Measurements from ENCODE around the gene PRKAA1.

Gene PRKAA1

GRCh38 chr5:40779561-40779960 lies 18.6 kb downstream of the PRKAA1 start:
- DNase-seq (ENCODE audit: low read depth), result no peak

- no peak for DNase-seq (ENCODE audit: low read depth)
These were observed 20.0 kb downstream of the PRKAA1 start for GRCh38 chr5:40778133-40778532.

DNA sequence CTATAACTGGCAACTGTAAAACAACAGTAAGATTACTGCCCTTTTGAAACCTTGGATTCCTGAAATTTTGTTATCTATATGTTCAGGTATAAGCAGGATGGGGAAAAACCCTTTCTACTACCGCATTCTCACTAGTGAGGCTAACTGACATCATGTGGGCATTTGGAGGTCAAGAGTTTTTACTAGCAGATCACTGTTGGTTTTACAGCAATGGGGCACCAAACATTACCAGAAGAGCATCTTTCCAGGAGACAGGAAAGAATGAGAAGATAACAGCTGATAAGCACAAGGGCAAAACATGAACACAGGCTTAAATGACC lies 21.6 kb downstream of the PRKAA1 start:
- DNase-seq (ENCODE audit: low read depth), result no peak

DNA sequence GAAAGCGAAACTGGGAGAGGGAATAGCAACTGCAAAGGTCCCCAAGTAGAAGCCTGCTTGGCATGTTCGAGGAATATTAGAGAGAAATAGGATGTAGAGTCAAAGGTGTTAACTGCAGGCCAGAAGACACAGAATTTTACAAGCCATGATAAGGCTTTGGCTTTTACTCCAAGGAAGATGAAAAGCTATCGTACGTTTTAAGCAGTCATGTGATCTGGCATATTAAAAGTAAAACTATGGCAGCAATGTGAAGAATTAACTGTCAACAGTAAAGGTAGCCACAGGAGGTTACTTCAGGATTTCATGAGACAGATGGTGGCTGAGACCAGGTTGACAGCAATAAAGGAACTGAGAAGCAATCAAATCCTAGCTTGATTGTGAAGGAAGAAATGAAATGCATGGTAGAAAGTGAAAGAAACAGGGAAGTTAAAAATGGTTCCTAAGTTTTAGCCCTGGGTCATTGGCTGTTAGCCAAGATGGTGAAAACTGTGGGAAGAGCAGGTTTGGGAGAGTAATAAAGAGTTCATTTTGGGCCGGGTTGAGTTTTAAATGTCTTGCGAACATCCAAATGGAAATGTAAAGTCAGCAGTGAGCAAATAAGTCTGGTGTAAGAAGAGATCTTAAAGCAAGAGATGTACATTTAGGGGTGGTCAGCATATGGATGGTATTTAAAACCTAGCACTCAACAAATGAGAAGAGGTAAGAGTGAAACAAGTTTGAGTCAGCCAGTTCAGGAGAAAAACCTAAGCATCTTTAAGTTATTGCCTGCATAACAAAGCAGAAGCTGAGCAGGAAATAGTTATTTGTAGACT lies 22.1 kb downstream of the PRKAA1 start:
- no peak for DNase-seq (ENCODE audit: low read depth)

DNA sequence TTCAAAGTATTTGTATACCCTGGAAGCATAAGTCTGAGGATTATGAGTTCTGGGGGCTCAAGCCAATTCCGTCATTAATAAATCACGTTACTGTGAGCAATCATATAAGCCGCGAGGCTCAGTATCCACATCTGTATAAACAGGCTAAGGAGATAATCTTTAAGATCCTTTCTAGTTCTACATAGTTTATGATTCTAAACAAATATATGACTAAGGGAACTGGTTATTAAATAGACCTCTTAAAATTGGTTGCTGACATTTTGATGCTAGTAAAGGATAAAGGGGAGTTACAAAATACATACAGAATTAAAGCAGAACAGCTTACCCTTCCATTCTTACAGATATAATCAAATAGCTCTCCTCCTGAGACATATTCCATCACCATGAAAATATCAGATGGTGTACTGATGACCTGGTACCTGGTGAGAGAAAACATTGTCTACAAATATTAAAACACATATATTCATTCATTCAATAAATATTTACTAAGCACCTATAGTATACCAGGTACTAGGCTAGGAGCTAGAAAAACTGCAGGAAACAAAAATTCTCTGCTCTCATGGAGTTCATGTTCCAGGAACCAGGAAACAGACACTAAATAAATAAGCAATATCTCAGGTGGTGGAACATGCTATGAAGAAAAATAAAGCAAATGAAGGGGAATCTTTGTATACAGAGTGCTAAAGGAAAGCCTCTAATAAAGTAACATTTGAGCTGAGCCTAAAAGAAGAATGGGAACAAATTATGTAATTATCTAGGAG lies 22.9 kb downstream of the PRKAA1 start:
- no peak for DNase-seq (ENCODE audit: low read depth)

DNA sequence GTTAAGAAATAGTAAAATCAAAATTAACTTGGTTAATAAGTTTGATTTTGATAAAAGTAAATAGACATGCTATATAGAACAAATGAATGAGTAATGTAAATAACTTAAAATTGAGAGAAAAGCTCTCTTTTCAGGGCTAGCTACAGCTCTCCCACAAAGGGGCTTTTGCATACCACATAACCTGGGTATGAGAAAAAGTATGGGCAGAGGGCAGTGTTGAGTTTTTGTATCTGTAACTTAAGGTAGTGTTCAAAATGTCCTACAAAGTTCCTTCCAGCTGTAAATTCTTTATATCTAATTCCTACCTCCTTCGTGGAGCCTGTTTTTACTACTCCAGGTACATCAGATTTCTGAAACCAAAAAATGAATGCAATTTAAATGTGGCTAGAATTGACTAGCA lies 23.6 kb downstream of the PRKAA1 start:
- no peak for DNase-seq (ENCODE audit: low read depth)

DNA sequence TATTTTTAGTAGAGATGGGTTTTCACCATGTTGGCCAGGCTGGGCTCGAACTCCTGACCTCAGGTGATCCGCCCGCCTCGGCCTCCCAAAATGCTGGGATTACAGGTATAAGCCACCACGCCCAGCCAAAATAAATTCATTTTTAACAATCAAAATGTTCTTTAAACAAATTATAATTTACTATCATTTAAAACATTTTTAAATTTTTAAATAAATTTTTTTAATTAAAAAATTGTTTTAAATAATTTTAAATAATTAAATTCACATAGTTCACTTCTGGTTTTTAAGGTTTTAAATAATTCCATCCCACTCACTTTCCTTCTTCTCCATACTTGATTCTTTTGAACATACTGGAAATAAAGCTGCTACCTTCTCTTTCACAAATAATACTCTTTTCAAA lies 27.4 kb downstream of the PRKAA1 start:
- DNase-seq (ENCODE audit: low read depth), result no peak

- DNase-seq (ENCODE audit: low read depth), result peak; percentile 6
These were observed 35.5 kb downstream of the PRKAA1 start for GRCh38 chr5:40762705-40763104.

GRCh38 chr5:40757400-40757799 lies 40.8 kb downstream of the PRKAA1 start:
- DNase-seq (ENCODE audit: low read depth), result no peak

GRCh38 chr5:40755407-40756365 lies 42.5 kb downstream of the PRKAA1 start, which contains the start of gene TTC33:
TSS of gene TTC33 (minus strand) at chr5:40755961. CDS start at chr5:40747018, 8,943 bp downstream.
- peak; percentile 92 for DNase-seq (ENCODE audit: low read depth)

- peak; percentile 76 for DNase-seq (ENCODE audit: low read depth)
These were observed 43.1 kb downstream of the PRKAA1 start for GRCh38 chr5:40755093-40755406.

- DNase-seq (ENCODE audit: low read depth), result peak; percentile 11
These were observed 43.6 kb downstream of the PRKAA1 start for GRCh38 chr5:40754381-40755092.

DNA sequence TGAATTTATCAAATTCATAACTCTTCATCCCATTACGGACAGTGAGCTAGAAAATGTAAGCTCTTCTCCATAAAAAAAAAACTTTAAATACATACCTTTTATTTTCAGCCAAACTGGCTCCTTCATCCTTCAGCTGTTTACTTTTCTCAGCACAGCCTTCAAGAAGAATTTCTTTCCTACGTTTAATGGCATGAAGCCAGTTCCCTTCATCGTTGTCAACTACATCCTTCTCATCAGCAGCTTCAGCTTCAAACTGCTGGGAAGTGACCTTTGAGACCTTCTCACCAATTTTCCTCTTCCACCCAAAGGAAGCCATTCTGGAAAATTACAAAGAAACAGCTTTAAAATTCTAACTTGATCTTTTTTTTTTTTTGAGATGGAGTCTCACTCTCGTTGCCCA lies 51.5 kb downstream of the PRKAA1 start:
- no peak for DNase-seq (ENCODE audit: low read depth)

- DNase-seq (ENCODE audit: low read depth), result no peak
These were observed 54.4 kb downstream of the PRKAA1 start for GRCh38 chr5:40743771-40744170.

DNA sequence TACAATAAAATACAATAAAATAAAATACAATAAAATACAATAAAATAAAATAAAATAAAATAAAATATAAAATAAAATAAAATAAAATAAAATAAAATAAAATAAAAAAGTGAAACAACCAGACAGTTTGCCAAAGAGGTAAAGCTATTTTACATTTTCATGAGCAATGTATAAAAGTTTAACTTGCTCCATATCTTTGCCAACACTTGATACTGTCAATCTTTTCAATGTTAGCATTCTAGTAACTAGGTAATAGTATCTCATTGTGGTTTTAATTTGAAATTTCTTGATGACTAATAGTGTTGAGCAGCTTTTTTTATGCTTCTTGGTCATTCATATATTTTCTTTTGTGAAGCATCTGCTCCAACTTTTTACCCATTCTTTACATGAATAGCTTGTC lies 59.7 kb downstream of the PRKAA1 start:
- DNase-seq (ENCODE audit: low read depth), result no peak

DNA sequence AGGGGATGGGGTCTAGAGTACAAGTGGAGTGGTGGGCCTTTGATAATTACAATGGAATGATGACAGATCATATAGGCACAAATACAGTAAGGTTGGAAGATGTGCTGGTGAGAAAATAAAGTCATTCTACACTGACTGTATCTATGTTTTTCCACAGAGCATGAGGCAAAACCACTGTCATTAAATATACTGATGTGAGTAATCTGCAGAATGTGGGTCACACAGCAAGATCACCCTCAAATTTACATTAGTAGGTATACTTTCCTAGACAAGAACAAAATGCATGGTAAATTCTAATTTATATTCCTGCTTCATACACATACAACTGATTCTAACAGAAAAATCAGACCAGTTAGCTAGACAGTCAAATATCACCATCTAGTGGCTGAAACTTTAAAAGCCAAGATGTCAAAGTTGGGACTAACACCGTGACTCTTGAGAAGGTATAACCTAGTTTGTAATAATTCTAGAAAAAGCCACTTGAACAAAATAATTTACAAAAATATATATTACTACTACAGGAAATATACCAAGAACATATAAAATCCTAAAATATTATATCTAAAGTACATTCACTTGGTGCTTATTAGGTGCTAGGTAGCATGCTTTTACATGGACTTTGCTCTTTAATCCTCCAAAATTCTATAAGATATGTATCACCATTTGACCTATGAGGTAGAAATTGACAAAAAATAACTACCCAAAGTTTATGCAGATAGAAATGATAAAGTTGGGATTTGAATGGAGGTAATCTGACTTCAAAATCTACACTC lies 61.9 kb downstream of the PRKAA1 start:
- peak; percentile 36 for DNase-seq (ENCODE audit: low read depth)

GRCh38 chr5:40735609-40736008 lies 62.6 kb downstream of the PRKAA1 start:
- DNase-seq (ENCODE audit: low read depth), result no peak

- no peak for DNase-seq (ENCODE audit: low read depth)
These were observed 63.2 kb downstream of the PRKAA1 start for GRCh38 chr5:40734986-40735385.

DNA sequence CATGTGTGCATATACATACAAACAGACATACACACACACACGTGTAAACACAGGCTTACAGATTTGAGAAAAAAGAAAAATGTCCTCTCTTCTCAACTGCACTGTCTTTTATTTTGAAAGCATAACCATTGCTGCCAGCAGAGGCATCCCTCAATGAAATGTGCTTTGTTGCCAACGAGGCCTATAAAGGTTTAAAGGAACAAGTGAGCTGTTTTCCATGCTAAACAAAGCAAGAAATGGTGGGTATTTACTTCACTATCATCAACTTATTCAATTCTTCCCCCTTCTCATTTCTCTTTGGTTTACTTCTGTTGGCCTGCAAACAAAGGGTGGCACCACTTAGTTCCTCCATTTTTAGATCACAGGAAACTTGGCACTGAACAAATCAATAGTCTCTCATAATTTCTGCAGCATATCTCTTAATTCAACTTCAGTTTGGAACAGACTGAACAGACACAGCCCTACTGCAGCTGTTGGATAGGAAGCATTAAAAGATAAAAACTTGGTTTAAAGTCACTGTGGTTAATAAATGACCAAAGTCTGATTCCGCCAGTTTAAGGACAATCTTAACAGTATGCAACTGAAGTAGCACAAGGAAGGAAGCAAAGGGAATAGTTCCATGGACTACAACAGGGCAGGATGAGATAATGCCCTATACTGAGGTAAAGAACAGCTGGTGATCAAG lies 64.2 kb downstream of the PRKAA1 start:
- DNase-seq (ENCODE audit: low read depth), result no peak

DNA sequence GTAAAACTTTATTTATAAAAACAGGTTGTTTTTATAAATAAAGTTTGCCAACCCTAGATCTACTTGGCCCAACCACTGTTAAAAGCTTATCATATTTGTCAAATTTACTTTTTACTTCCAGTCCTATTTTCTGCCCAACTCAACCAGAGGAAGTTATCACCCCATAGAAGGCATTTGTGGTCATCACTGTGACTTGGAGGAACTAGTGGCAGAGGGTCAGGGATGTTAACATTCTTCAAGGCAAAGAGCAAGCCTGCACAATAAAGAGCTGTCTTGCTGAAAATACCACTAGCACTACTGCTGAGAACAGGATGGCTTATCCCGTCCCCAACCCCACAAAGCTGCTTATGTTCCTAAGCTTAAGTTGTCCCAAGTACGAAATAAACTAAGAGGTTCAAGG lies 64.7 kb downstream of the PRKAA1 start:
- no peak for DNase-seq (ENCODE audit: low read depth)

All from stromal cell of bone marrow (primary cell).